Lung (tissue), 12 donors: ENCODE data around the gene EFCAB9. TPM values are rescaled to one million over a fixed set of nuclear protein-coding genes. Genes with fewer than 3 reads are reported as not detected.

Source experiments
- ATAC-seq: fragments of 200-7000 bp; cut with Tn5 transposase; one replicate; pipeline ENCODE4 v1.9.1; 2020; ENCODE audit warnings: moderate number of reproducible peaks; ENCODE audit not compliant: insufficient read depth, low FRiP score
- DNase-seq, 3 donors: peaks; one replicate each; pipeline ENCODE4 v3.0.0-alpha.2; 2013 to 2017
- H3K27ac ChIP-seq, 2 donors: one replicate each; pipeline ENCODE4 v1.5.1; 2013; ENCODE audit warnings: mild to moderate bottlenecking in 2 of 2, moderate library complexity in 2 of 2, control low read depth in 1 of 2, inconsistent platforms in 1 of 2, low read depth in 1 of 2, low read length in 1 of 2
- H3K27me3 ChIP-seq, 3 donors: one replicate each; pipeline ENCODE4 v1.5.1; 2013; ENCODE audit warnings: low read length in 2 of 3; ENCODE audit not compliant: control insufficient read depth in 3 of 3, insufficient read depth in 3 of 3
- H3K36me3 ChIP-seq, 4 donors: one replicate each; pipeline ENCODE4 v1.5.1; 2013; ENCODE audit warnings: low read length in 4 of 4, mild to moderate bottlenecking in 1 of 4, moderate library complexity in 1 of 4; ENCODE audit not compliant: control insufficient read depth in 4 of 4, insufficient read depth in 4 of 4
- H3K4me1 ChIP-seq, 5 donors: one replicate each; pipeline ENCODE4 v1.5.1; 2013; ENCODE audit warnings: low read length in 5 of 5, mild to moderate bottlenecking in 2 of 5, moderate library complexity in 1 of 5; ENCODE audit not compliant: control insufficient read depth in 5 of 5, insufficient read depth in 5 of 5
- H3K4me3 ChIP-seq: one replicate; pipeline ENCODE4 v1.5.1; 2013; ENCODE audit warnings: mild to moderate bottlenecking, control low read depth, moderate library complexity
- H3K9ac ChIP-seq, 2 donors: one replicate each; pipeline ENCODE4 v1.5.1; 2013; ENCODE audit warnings: low read length in 2 of 2, control low read depth in 1 of 2; ENCODE audit not compliant: insufficient read depth in 1 of 2
- H3K9me3 ChIP-seq, 4 donors: one replicate each; pipeline ENCODE4 v1.5.1; 2013; ENCODE audit warnings: low read length in 3 of 4, mild to moderate bottlenecking in 1 of 4, moderate library complexity in 1 of 4; ENCODE audit not compliant: control insufficient read depth in 4 of 4, insufficient read depth in 3 of 4
- CTCF ChIP-seq: IDR thresholded peaks from 2 replicates; pipeline ENCODE4 v1.5.1; 2012; ENCODE audit warnings: mild to moderate bottlenecking; ENCODE audit errors: control extremely low read depth, extremely low read depth
- WGBS, 2 donors: extraction: QIAGEN DNeasy Blood & Tissue Kit; methylation state at CpG; one replicate each; pipeline ENCODE4 v1.1.7; 2013; 5-methylcytosine and 5-hydroxymethylcytosine counted together
- polyA plus RNA-seq, 2 donors: library from polyadenylated mRNA; stranded (reverse); fragments of 200-250 nt; gene quantifications; one replicate each; pipeline ENCODE4 v1.2.1, GENCODE V29; 2013
- total RNA-seq, 2 donors: library from RNA; depleted of rRNA in 1 of 2; stranded (reverse); fragments of >200 nt in 1 of 2; gene quantifications; one replicate each; pipeline ENCODE4 v1.2.1, GENCODE V29; 2014 to 2021
- donor health status: control.
- donor health status: control.
- donor health status: Bipolar disorder and iron deficiency.
- donor health status: healthy.
- donor health status: DM: yes; HTN: yes; CAD: no.

EFCAB9 gene
- total and polyA plus RNA-seq, 4 donors = not detected

GRCh38 chr5:172178301-172178987 lies 15.5 kb upstream of the EFCAB9 start:
- Histone ChIP-seq H3K4me1 (peaks cover 0 to 24% (median 2%) of the 10 kb centered on the region in 5 donors), H3K27ac (peak overlapping the region; percentile 30 to 87), H3K9me3 (no peaks in the 10 kb centered on the region), H3K36me3 (no peaks in the 10 kb centered on the region), H3K9ac (no peak overlapping the region), H3K27me3 (no peaks in the 10 kb centered on the region), H3K4me3 (no peak overlapping the region)
- TF ChIP-seq CTCF = no peak
- DNase-seq = peak in 1 of 3 donors; percentile 32
- WGBS, 2 donors = 23 to 61% methylated on average over 18 of the region's 18 CpGs
- ATAC-seq = no peak

- peak in 2 of 3 donors; percentile 20 to 67 for DNase-seq
- peak overlapping the region; percentile 42 to 87 for H3K27ac ChIP-seq
- ATAC-seq = no peak
- H3K4me3 ChIP-seq = no peak overlapping the region
- peaks cover 0 to 21% (median 2%) of the 10 kb centered on the region in 5 donors for H3K4me1 ChIP-seq
- no peak overlapping the region for H3K9ac ChIP-seq
- no peak for TF ChIP-seq CTCF
- no peaks in the 10 kb centered on the region for H3K36me3 ChIP-seq
- H3K27me3 ChIP-seq = no peaks in the 10 kb centered on the region
- 16 to 39% methylated on average over 18 of the region's 18 CpGs for WGBS, 2 donors
- H3K9me3 ChIP-seq = no peaks in the 10 kb centered on the region
Measured at GRCh38 chr5:172178991-172179989, 14.7 kb upstream of the EFCAB9 start.

GRCh38 chr5:172180936-172181335 lies 13.0 kb upstream of the EFCAB9 start:
- Histone ChIP-seq H3K4me3 (no peak overlapping the region), H3K27ac (no peak overlapping the region), H3K27me3 (no peaks in the 10 kb centered on the region), H3K4me1 (peaks cover 0 to 19% (median 0%) of the 10 kb centered on the region in 5 donors), H3K9me3 (no peaks in the 10 kb centered on the region), H3K9ac (no peak overlapping the region), H3K36me3 (no peaks in the 10 kb centered on the region)
- ATAC-seq (no peak), DNase-seq (no peak)
- no peak for TF ChIP-seq CTCF
- 85 to 92% methylated on average over 9 of the region's 9 CpGs for WGBS, 2 donors
